Fibroblast of lung (primary cell): ENCODE data around the gene ONECUT1. TPM values are rescaled to one million over a fixed set of nuclear protein-coding genes. Genes with fewer than 3 reads are reported as not detected.

Source experiments
- DNase-seq, 2 donors: peaks; one replicate each; pipeline versions ENCODE4 v3.0.0 to v3.0.0-alpha.2; 2010; ENCODE audit warnings: low read depth in 2 of 2
- H2AFZ ChIP-seq: 2 replicates; pipeline ENCODE4 v1.5.1; 2012; ENCODE audit warnings: low read length, control low read depth, inconsistent platforms
- H3K27ac ChIP-seq: 2 replicates; pipeline ENCODE4 v1.5.1; 2011; ENCODE audit warnings: low read length, control low read depth; ENCODE audit not compliant: insufficient read depth
- H3K27me3 ChIP-seq: 2 replicates; pipeline ENCODE4 v1.5.1; 2011; ENCODE audit warnings: mild to moderate bottlenecking, low read length; ENCODE audit not compliant: control insufficient read depth, insufficient read depth
- H3K36me3 ChIP-seq: 2 replicates; pipeline ENCODE4 v1.5.1; 2011; ENCODE audit warnings: low read length; ENCODE audit not compliant: control insufficient read depth, insufficient read depth
- H3K4me1 ChIP-seq: 2 replicates; pipeline ENCODE4 v1.5.1; 2011; ENCODE audit warnings: low read length; ENCODE audit not compliant: control insufficient read depth, insufficient read depth; ENCODE audit errors: extremely low read depth
- H3K4me2 ChIP-seq: 2 replicates; pipeline ENCODE4 v1.5.1; 2011; ENCODE audit warnings: low read length, control low read depth; ENCODE audit not compliant: insufficient read depth; ENCODE audit errors: extremely low read depth
- H3K4me3 ChIP-seq, 4 experiments: fragments of 200-600 bp in 1 of 4; sonication (generic) in 1 of 4; replicated peaks in 1 of 4; 2 replicates each; pipeline ENCODE4 v1.5.1; 2011 to 2016; ENCODE audit warnings: low read length in 4 of 4, low read depth in 3 of 4, mild to moderate bottlenecking in 3 of 4, control low read depth in 2 of 4, inconsistent platforms in 1 of 4, mixed read lengths in 1 of 4; ENCODE audit not compliant: insufficient read depth in 1 of 4; ENCODE audit errors: control extremely low read depth in 1 of 4
- H3K79me2 ChIP-seq: 2 replicates; pipeline ENCODE4 v1.5.1; 2012; ENCODE audit warnings: mild to moderate bottlenecking, low read length, inconsistent platforms; ENCODE audit not compliant: control insufficient read depth, insufficient read depth
- H3K9ac ChIP-seq: 2 replicates; pipeline ENCODE4 v1.5.1; 2011; ENCODE audit warnings: mild to moderate bottlenecking, low read length, control low read depth; ENCODE audit not compliant: insufficient read depth
- H3K9me3 ChIP-seq: 2 replicates; pipeline ENCODE4 v1.5.1; 2012; ENCODE audit warnings: low read depth, low read length; ENCODE audit not compliant: control insufficient read depth, insufficient read depth
- H4K20me1 ChIP-seq: 2 replicates; pipeline ENCODE4 v1.5.1; 2011; ENCODE audit warnings: low read length; ENCODE audit not compliant: control insufficient read depth, insufficient read depth; ENCODE audit errors: extremely low read depth
- EZH2 ChIP-seq: IDR thresholded peaks from 2 replicates; pipeline ENCODE4 v1.5.1; 2012; ENCODE audit warnings: low read length, control low read depth, mild to moderate bottlenecking; ENCODE audit errors: missing control alignments
- polyA plus RNA-seq, 2 donors: library from polyadenylated mRNA; depleted of rRNA in 1 of 2; stranded (reverse) in 1 of 2; unstranded in 1 of 2; fragments of >200 nt; gene quantifications; 2 replicates each; pipeline ENCODE4 v1.2.1, GENCODE V29; 2011 to 2012; ENCODE audit warnings: missing spikeins in 1 of 2
- total RNA-seq: library from RNA; depleted of rRNA; stranded (reverse); fragments of >200 nt; gene quantifications from 2 replicates; pipeline ENCODE4 v1.2.1, GENCODE V29; 2014
- TF ChIP-seq, protein P1 (sequence below), 2 donors: IDR thresholded peaks in 1 of 2; conservative IDR thresholded peaks in 1 of 2; 1 replicate in 1 of 2; 2 replicates in 1 of 2; pipeline ENCODE4 v1.5.1; 2011 to 2012; ENCODE audit warnings: low read length in 2 of 2, control low read depth in 1 of 2, inconsistent platforms in 1 of 2, low read depth in 1 of 2, mild to moderate bottlenecking in 1 of 2

Gene ONECUT1
- total and polyA plus RNA-seq, 2 donors (not counting 1 experiment from before 2014, with no cell fraction given): not detected

DNA sequence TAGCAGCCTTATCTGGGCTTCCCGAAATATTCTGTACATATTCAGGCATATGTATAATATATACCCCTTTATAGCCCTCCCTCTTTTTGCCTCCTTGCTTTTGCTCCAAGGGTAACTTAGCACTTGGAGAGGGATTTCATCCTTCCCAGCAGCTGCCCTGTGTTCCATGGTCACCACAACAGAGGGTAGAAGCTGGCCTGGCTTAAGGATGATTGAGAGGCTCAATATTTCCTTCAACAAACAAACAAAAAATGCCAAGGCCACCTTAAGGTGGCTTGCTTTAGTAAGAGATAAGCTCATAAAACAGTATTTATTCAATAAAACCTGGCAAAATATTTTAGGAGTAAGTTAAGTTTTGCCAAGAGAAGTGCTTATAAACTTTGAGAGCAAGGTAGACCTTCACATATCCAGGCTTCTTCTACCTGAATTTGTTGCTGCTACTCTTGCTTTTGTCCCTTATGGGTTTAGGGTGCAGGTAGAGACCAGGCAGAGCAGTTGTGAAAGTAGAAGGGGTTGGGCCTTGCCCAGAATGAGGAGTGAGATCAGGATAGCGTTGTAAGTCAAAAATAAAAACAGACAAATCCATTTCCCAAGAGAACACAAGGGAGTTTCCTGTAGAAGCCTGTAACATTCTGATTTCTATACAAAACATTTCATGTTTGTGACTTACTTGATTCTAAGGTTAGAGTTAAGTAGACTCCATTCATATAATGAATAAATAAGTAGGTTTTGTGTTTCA, 58.2 kb downstream of the ONECUT1 start:
- no peak overlapping the region for H2AFZ ChIP-seq
- no peak for DNase-seq
- H3K79me2 ChIP-seq: no peaks in the 10 kb centered on the region
- H3K27me3 ChIP-seq: no peaks in the 10 kb centered on the region
- H4K20me1 ChIP-seq: no peaks in the 10 kb centered on the region
- no peaks in the 10 kb centered on the region for H3K4me1 ChIP-seq
- H3K9me3 ChIP-seq: no peaks in the 10 kb centered on the region
- no peak overlapping the region for H3K9ac ChIP-seq
- no peak overlapping the region for H3K27ac ChIP-seq
- no peak for TF ChIP-seq EZH2
- H3K4me3 ChIP-seq: no peak overlapping the region
- H3K36me3 ChIP-seq: no peaks in the 10 kb centered on the region
- no peak overlapping the region for H3K4me2 ChIP-seq

DNA sequence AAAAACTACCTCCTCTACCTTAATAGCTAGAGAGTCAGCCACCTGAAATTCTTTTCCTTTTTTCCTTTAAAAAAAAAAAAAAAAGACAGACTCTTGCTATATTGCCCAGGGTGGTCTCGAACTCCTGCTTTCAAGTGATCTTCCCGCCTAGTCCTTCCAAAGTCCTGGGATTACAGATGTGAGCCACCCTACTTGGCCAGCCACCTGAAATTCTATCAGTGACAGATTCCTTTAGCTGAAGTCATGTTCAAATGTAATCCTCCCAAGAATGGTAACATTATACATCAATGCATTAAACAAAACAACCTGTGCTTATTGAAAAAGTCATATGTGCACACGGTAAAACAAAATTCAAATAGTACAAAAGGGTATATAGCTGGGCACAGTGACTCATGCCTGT, 59.1 kb downstream of the ONECUT1 start:
- no peak overlapping the region for H3K9ac ChIP-seq
- no peak overlapping the region for H3K4me3 ChIP-seq
- no peaks in the 10 kb centered on the region for H3K27me3 ChIP-seq
- H2AFZ ChIP-seq: no peak overlapping the region
- H3K27ac ChIP-seq: no peak overlapping the region
- no peaks in the 10 kb centered on the region for H3K79me2 ChIP-seq
- DNase-seq: no peak
- no peaks in the 10 kb centered on the region for H4K20me1 ChIP-seq
- no peak overlapping the region for H3K4me2 ChIP-seq
- no peaks in the 10 kb centered on the region for H3K4me1 ChIP-seq
- TF ChIP-seq, protein P1, sequence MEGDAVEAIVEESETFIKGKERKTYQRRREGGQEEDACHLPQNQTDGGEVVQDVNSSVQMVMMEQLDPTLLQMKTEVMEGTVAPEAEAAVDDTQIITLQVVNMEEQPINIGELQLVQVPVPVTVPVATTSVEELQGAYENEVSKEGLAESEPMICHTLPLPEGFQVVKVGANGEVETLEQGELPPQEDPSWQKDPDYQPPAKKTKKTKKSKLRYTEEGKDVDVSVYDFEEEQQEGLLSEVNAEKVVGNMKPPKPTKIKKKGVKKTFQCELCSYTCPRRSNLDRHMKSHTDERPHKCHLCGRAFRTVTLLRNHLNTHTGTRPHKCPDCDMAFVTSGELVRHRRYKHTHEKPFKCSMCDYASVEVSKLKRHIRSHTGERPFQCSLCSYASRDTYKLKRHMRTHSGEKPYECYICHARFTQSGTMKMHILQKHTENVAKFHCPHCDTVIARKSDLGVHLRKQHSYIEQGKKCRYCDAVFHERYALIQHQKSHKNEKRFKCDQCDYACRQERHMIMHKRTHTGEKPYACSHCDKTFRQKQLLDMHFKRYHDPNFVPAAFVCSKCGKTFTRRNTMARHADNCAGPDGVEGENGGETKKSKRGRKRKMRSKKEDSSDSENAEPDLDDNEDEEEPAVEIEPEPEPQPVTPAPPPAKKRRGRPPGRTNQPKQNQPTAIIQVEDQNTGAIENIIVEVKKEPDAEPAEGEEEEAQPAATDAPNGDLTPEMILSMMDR (conservative IDR thresholded peaks at IDR 0.05 in 1 of 2, IDR thresholded peaks at IDR 0.05 in 1 of 2; ENCODE audit: low read depth in 1 of 2, low read length in 2 of 2): no peak
- TF ChIP-seq EZH2: no peak
- H3K9me3 ChIP-seq: no peaks in the 10 kb centered on the region
- H3K36me3 ChIP-seq: no peaks in the 10 kb centered on the region

DNA sequence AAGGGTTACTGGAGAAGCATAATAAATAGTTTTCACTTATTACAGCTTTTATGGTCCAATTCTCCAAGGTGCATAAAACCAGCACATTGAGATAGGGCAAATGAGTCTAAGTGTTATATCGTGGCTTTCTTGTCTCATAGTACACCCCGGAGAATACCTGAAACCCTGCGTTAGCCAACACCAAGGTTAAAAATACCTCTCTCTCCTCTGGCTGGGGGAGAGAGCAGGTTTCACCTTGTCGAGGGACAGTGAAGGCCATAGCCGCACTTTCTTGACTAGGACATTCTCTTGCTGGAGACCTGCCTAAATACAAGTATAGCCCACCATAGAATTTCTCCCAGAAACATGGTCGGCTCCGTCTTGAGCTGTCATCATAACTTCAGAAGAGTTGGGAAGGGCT, 59.5 kb downstream of the ONECUT1 start:
- no peaks in the 10 kb centered on the region for H3K9me3 ChIP-seq
- no peaks in the 10 kb centered on the region for H3K79me2 ChIP-seq
- no peaks in the 10 kb centered on the region for H4K20me1 ChIP-seq
- H3K9ac ChIP-seq: no peak overlapping the region
- H3K36me3 ChIP-seq: no peaks in the 10 kb centered on the region
- no peak overlapping the region for H3K4me3 ChIP-seq
- no peaks in the 10 kb centered on the region for H3K4me1 ChIP-seq
- no peak overlapping the region for H3K27ac ChIP-seq
- no peak overlapping the region for H2AFZ ChIP-seq
- H3K4me2 ChIP-seq: no peak overlapping the region
- H3K27me3 ChIP-seq: no peaks in the 10 kb centered on the region
- DNase-seq: no peak
- no peak for TF ChIP-seq EZH2
- TF ChIP-seq, protein P1 (conservative IDR thresholded peaks at IDR 0.05 in 1 of 2, IDR thresholded peaks at IDR 0.05 in 1 of 2; ENCODE audit: low read depth in 1 of 2, low read length in 2 of 2): no peak
